IPS DF 4.7 (cell line): ENCODE data around the gene VWA3B.
A peak's percentile ranks its signal among the peaks of the same experiment; 100 is the strongest.
"Not testable (repeated sequence)": the region's sequence is repeated elsewhere in the genome, so short reads cannot be mapped to it uniquely, and the experiment has no call there.

Source experiments
- DNase-seq: peaks from one replicate; pipeline ENCODE4 v3.0.0-alpha.2; 2013; ENCODE audit warnings: low spot score; ENCODE audit errors: extremely low read depth

Gene VWA3B

GRCh38 chr2:98242003-98242402 lies 155.0 kb downstream of the VWA3B start:
- no peak for DNase-seq

DNA sequence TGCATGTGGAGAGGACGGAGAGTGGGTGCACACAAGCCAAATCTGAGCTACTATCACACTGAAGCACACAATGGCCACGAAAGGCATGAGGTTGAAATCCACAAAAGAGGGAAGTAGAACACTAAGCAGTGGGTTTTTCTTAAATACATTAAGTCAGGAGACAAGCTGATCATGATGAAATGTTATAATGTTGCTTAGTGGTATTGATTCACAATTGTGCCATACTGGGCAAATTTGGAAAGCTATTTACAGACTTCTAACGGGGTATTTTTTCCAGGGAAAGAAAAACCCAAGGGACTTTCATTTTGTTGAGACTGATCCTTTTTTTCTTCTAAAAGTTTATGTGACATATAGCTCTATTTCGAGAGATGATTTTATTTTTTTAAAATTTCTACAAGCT lies 158.5 kb downstream of the VWA3B start:
- DNase-seq: no peak

- no peak for DNase-seq
Observed at GRCh38 chr2:98247383-98247782, 160.4 kb downstream of the VWA3B start.

DNA sequence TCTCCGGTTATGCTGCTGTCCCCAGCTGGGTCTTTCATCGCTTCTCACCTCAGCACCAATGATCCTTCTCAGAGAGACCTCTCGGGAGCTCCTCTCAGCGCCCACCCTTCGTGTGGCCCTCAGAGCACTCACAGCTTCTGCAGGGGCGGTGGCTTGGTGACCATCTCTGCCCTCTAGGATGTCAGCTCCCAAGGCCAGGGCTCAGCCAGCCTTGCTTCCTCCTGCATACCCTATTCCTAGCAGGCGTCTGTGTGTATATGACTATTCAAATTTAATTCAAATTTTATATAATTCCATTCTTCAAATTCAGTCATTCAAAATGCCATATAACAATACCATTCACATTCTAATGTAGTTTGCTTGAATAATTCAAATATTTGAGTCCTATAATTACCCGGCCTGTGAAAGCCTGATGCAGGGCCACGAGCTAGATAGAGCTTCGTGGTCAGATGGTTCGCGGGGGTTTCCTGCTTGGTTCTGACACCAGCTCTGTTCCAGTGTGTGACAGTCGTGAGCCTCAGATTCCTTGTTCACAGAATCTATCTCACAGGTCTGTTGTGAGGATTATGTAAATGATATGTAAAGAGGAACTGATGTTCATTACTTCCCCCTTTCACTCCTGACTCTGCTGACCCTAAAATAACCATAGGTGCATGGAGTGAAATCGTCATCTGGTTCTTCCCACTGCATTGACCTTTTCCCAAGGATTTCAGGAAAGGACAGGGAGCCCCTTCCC lies 165.2 kb downstream of the VWA3B start:
- DNase-seq: no peak

DNA sequence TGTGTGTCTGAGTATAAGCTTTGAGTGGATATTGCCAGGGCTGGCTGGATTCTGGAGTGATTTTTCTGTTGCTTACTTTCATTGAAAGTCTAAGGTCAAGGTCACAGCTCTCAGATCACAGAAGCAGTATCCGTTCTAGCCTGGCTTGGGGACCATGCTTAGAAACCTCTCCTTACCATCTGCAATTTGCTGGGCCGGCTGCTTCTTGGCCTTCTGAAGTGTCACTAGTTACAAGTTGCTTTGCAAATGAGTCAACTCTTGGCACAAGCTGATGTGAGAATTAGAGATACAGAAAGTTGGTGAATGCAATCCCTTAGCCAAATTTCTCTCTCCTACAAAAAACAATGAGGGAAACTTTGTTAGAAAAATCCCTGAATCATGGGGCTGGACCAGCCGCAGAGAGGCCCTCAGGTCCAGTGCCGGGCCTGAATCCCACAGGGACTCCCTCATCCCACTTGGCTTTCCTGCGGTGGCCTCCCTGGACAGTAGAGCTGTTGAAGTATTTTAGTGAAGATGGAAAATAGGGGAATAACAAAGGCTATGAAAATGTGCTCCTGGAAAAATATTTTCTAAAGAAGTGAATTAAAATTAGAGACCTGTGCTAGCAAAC lies 166.6 kb downstream of the VWA3B start:
- DNase-seq: no peak

DNA sequence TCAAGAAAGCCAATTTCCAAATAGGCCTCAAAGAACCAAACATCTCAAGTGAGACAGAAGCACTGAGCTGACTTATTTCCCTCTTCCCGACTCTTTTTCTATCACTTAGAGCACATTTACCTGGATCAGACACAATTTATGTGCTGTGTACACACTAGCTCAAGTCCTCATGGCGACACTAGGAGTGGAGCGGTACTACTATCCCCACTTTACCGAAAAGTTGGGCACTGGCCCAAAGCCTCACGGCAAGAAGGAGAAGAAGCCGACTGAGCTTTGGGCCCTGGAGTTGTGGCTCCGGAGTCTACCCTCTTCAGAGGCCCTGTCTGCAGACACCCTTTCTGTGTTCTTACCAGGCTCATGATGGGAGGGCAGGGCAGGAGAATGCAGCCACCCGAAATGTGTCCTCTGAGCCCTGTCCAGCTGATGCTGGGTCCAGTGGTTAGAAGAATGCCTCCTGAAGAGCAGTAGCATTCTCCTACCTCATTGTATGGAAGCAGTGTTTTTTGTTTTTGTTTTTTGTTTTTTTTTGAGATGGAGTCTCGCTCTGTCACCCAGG lies 167.6 kb downstream of the VWA3B start:
- no peak for DNase-seq

- DNase-seq: no peak
Observed at GRCh38 chr2:98258906-98259305, 171.9 kb downstream of the VWA3B start.

DNA sequence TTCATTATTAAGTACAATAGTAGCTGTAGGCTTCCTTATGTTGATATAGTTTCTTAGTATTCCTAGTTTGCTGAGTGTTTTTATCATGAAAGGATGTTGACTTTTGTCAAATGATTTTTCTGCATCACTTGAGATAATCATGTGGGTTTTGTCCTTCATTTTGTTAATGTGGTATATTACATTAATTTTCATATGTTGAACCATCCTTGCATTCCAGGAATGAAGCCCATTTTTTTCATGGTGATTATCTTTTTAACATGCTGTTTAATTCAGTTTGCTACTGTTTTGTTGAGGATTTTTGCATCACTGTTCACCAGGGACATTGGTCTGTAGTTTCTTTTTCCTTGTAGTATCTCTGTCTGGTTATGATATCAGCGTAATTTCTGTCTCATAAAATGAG lies 176.4 kb downstream of the VWA3B start:
- no peak for DNase-seq

DNA sequence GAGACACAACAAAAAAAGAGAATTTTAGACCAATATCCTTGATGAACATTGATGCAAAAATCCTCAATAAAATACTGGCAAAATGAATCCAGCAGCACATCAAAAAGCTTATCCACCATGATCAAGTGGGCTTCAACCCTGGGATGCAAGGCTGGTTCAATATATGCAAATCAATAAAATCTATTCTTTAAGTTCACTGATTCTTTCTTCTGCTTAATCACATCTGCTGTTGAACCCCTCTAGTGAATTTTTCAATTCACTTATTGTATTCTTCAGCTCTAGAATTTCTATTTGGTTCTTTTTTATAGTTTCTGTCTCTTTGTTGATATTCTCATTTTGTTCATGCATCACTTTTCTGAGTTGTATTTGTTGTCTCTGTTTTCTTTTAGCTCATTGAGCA lies 181.3 kb downstream of the VWA3B start:
- DNase-seq: not testable (repeated sequence)

- DNase-seq: peak; percentile 51
Observed at GRCh38 chr2:98269274-98269673, 182.3 kb downstream of the VWA3B start.

DNA sequence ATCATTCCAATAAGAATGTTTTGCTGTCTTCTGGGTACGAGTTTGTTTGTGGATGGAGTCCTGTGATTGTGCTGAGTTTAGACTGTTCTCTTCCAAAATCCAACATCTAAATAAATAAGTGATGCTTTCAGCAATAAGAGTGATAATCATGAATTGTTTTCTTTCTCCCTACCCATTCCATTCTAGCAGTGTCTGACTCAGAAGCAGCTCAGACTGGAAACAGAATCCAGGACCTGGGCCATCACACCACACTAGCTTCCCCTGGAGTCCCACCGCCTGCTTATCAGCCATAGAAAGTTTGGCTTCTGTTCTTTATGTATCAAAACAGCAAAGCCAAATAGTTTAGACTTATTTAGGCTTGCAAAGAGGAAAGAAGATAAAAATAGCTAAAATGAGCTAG lies 182.9 kb downstream of the VWA3B start:
- no peak for DNase-seq

DNA sequence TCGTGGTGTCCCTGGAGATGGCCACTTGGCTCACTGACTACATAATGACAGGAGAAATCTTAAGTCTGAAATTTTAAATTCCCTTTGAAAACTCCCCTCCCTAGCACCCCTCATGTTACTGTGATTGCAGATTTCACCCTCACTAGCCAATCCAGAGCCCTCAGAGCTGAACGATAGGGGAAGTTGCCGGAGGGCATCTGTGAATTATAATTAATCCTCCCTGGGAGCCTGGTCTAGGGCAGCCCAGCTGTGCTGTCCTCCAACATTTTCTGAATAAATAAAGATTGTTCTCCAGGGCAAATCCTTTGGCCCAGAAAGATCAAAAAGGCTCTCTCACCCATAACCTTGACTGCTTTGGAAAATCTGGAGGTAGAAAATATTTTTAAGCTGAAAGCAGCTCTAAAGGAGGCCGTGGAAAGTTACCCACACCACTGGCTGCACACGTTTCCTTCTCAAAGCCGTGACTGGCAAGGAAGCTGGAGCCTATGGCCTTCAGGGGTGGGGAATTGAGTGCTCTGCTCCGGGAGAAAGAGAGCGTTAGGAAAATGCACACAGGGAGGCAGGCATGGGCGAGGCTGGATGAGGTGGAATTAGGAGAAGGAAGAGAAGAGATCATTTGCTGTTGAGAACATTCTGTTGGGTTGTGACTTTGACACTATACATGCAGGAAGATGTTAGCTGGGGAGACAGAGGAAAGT lies 190.3 kb downstream of the VWA3B start:
- DNase-seq: no peak

- no peak for DNase-seq
Observed at GRCh38 chr2:98278074-98278473, 191.1 kb downstream of the VWA3B start.

DNA sequence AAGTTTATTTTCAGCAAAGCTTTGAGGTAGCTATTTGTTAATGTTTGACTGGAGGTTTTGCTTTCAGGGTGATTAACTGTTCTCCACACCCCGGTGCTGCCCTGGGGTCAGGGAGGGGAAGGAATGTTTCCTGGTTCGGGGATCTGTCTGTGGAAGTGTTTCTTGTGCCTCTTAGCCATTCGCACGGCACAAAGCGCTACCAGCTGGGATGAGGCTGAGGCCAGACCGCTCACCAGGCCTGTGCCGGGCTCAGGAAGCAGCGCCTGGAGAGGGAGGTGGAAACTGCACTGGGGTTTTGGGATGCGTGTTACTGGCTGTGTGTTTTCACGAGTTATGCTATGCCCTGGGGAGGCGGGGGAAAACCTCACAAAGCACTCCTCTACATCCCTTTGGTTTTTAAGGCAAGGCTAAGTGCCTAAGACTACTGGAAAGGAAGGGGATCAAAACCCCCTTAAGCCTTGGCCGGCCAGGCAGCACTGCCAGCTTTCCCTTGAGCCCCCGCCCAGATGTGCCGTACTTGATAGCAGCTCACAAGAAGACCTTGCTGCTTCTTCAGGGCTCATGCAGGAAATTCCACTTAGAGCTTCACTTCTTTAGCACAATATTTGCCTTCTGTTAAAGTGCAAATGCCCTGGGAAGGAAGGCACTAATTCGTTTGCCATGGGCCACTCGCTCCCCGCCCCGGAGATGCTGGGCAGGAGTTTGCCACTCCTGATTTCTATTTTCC lies 193.6 kb downstream of the VWA3B start:
- DNase-seq: no peak

GRCh38 chr2:98281607-98282006 lies 194.6 kb downstream of the VWA3B start:
- no peak for DNase-seq

DNA sequence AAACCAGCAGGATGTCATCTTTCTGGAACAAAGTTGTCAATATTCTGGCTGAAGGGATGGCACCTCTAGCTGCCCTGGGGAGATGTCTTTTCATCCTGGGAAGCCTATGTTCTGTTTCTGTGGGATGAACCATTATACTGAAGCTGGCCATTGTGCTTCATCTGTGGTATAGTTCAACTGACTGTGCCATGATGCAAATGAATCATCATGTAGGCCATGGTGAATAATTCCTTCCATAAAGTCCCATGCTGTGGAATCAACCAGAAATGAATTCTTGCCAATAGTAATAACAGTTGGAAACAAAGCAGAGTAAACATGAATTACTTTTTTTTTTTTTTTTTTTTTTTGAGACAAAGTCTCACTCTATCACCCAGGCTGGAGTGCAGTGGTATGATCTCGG lies 195.1 kb downstream of the VWA3B start:
- no peak for DNase-seq

GRCh38 chr2:98293030-98293429 lies 206.1 kb downstream of the VWA3B start:
- DNase-seq: no peak

- DNase-seq: no peak
Observed at GRCh38 chr2:98293931-98294687, 207.1 kb downstream of the VWA3B start.

DNA sequence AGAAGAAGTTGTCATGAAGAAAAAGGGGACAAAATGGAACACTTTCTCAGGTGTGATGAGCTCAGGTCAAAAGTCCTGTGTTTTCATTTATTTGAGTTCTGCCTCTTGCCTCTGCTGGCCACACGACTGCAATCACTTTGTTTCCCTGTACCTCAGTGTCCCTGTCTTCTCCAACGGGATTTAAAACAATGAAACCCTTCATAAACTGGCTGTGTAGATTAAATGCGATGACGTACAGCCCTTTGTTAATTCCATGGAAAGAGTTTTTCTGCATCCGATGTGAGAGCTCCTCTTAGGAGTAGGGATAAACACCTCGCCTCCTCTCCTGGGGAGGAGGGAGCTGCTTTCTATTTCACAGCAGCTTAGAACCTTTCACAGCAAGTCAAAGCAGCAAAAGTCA lies 207.7 kb downstream of the VWA3B start:
- no peak for DNase-seq

- DNase-seq: no peak
Observed at GRCh38 chr2:98295275-98295674, 208.3 kb downstream of the VWA3B start.
